Trophoblast cell (in vitro differentiated cells and primary cell): Measurements from ENCODE around the gene TMEM219.

ENCODE experiments used
- DNase-seq, 2 donors: peaks; one replicate each; pipeline ENCODE4 v3.0.0-alpha.2; 2016
- H2AFZ ChIP-seq: 2 replicates; pipeline ENCODE4 v1.6.1; 2013; ENCODE audit warnings: low read length, moderate library complexity, mild to moderate bottlenecking; ENCODE audit not compliant: insufficient read depth, poor library complexity
- H2AK5ac ChIP-seq: 2 replicates; pipeline ENCODE4 v1.6.1; 2013; ENCODE audit warnings: mild to moderate bottlenecking, low read length
- H2BK120ac ChIP-seq: 2 replicates; pipeline ENCODE4 v1.6.1; 2013; ENCODE audit warnings: low read length, mild to moderate bottlenecking, moderate library complexity; ENCODE audit not compliant: insufficient read depth, poor library complexity
- H2BK12ac ChIP-seq: 2 replicates; pipeline ENCODE4 v1.6.1; 2013; ENCODE audit warnings: mild to moderate bottlenecking, low read length, moderate library complexity
- H2BK5ac ChIP-seq: 2 replicates; pipeline ENCODE4 v1.6.1; 2013; ENCODE audit warnings: low read length, low read depth, moderate library complexity, mild to moderate bottlenecking; ENCODE audit not compliant: poor library complexity
- H3K14ac ChIP-seq: 2 replicates; pipeline ENCODE4 v1.6.1; 2013; ENCODE audit warnings: mild to moderate bottlenecking, low read length
- H3K18ac ChIP-seq: 2 replicates; pipeline ENCODE4 v1.6.1; 2013; ENCODE audit warnings: mild to moderate bottlenecking, low read length
- H3K23ac ChIP-seq: 2 replicates; pipeline ENCODE4 v1.6.1; 2013; ENCODE audit warnings: low read length
- H3K27ac ChIP-seq: 2 replicates; pipeline ENCODE4 v1.5.1; 2013; ENCODE audit warnings: low read depth, mild to moderate bottlenecking, inconsistent platforms, low read length, moderate library complexity
- H3K27me3 ChIP-seq: 2 replicates; pipeline ENCODE4 v1.6.1; 2013; ENCODE audit warnings: inconsistent platforms, mild to moderate bottlenecking, low read length, moderate library complexity; ENCODE audit not compliant: insufficient read depth
- H3K36me3 ChIP-seq, 2 experiments: 1 replicate in 1 of 2; 2 replicates in 1 of 2; pipeline ENCODE4 v1.6.1; 2013; ENCODE audit warnings: low read length in 2 of 2, mild to moderate bottlenecking in 2 of 2, moderate library complexity in 1 of 2; ENCODE audit not compliant: insufficient read depth in 2 of 2, control insufficient read depth in 1 of 2
- H3K4ac ChIP-seq: 2 replicates; pipeline ENCODE4 v1.6.1; 2013; ENCODE audit warnings: low read depth, mild to moderate bottlenecking, low read length, moderate library complexity
- H3K4me1 ChIP-seq, 2 experiments: 1 replicate in 1 of 2; 2 replicates in 1 of 2; pipeline ENCODE4 v1.6.1; 2013; ENCODE audit warnings: low read length in 2 of 2, mild to moderate bottlenecking in 2 of 2, moderate library complexity in 1 of 2; ENCODE audit not compliant: insufficient read depth in 2 of 2, control insufficient read depth in 1 of 2
- H3K4me2 ChIP-seq: 2 replicates; pipeline ENCODE4 v1.6.1; 2013; ENCODE audit warnings: inconsistent platforms, mild to moderate bottlenecking, low read length, moderate library complexity
- H3K4me3 ChIP-seq: 2 replicates; pipeline ENCODE4 v1.5.1; 2013; ENCODE audit warnings: mild to moderate bottlenecking, low read depth, low read length, inconsistent platforms
- H3K79me1 ChIP-seq: one replicate; pipeline ENCODE4 v1.6.1; 2013; ENCODE audit warnings: low read length
- H3K79me2 ChIP-seq: 2 replicates; pipeline ENCODE4 v1.6.1; 2013; ENCODE audit warnings: low read length, mild to moderate bottlenecking; ENCODE audit not compliant: control insufficient read depth, insufficient read depth, poor library complexity
- H3K9ac ChIP-seq: 2 replicates; pipeline ENCODE4 v1.6.1; 2013; ENCODE audit warnings: mild to moderate bottlenecking, low read length
- H3K9me3 ChIP-seq: 2 replicates; pipeline ENCODE4 v1.6.1; 2013; ENCODE audit warnings: low read depth, mild to moderate bottlenecking, control low read depth, inconsistent platforms, low read length; ENCODE audit not compliant: insufficient read depth
- H4K12ac ChIP-seq: 2 replicates; pipeline ENCODE4 v1.6.1; 2013; ENCODE audit warnings: low read depth, mild to moderate bottlenecking, low read length, moderate library complexity
- H4K8ac ChIP-seq: 2 replicates; pipeline ENCODE4 v1.6.1; 2013; ENCODE audit warnings: low read depth, mild to moderate bottlenecking, low read length, moderate library complexity
- H4K91ac ChIP-seq: one replicate; pipeline ENCODE4 v1.6.1; 2013; ENCODE audit warnings: low read depth, mild to moderate bottlenecking, low read length, moderate library complexity
- WGBS: extraction: QIAGEN DNeasy Blood & Tissue Kit; methylation state at CpG from one replicate; pipeline ENCODE4 v1.1.7; 2013; ENCODE audit warnings: missing lambda C conversion rate; ENCODE audit not compliant: insufficient read length, insufficient coverage; ENCODE audit errors: extremely low coverage; 5-methylcytosine and 5-hydroxymethylcytosine counted together

The TMEM219 gene

DNA sequence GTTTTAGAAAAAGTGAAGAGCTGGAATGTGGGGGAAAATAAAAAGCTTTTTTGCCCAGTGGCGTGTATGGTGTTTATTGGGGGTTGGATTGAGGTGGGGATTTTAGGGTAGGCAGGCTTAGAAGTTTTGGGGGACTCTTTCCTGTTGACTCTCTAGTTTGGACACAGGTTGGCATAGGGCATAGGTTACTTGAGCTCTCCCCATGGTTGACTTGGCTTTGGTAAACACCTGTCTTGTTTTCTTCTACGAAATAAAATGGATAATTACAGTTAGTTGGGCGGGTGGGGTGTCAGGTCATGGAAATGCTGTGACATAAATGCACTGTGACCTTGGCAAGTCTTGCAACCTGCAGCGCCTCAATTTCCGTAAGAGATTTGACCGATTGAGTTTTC is 11.1 kb downstream of the TMEM219 start:
- no peaks in the 10 kb centered on the region for H3K27me3 ChIP-seq
- no peak overlapping the region for H3K14ac ChIP-seq
- H2AFZ ChIP-seq: peak overlapping the region; percentile 20
- H3K4me1 ChIP-seq: peaks cover 9 to 22% of the 10 kb centered on the region in 2 experiments
- no peak for DNase-seq
- H2AK5ac ChIP-seq: no peak overlapping the region
- 100% methylated on average over 1 of the region's 6 CpGs for WGBS
- peak overlapping the region; percentile 18 for H3K4me2 ChIP-seq
- no peak overlapping the region for H2BK12ac ChIP-seq
- H3K27ac ChIP-seq: no peak overlapping the region
- no peak overlapping the region for H3K9ac ChIP-seq
- no peak overlapping the region for H2BK5ac ChIP-seq
- H3K36me3 ChIP-seq: peaks cover 26 to 27% of the 10 kb centered on the region in 2 experiments
- H2BK120ac ChIP-seq: no peak overlapping the region
- peak overlapping the region; percentile 30 for H4K8ac ChIP-seq
- no peak overlapping the region for H4K12ac ChIP-seq
- no peak overlapping the region for H3K18ac ChIP-seq
- no peak overlapping the region for H4K91ac ChIP-seq
- no peak overlapping the region for H3K4me3 ChIP-seq
- H3K79me1 ChIP-seq: peaks cover 10% of the 10 kb centered on the region
- peaks cover 15% of the 10 kb centered on the region for H3K79me2 ChIP-seq
- H3K23ac ChIP-seq: no peak overlapping the region
- H3K4ac ChIP-seq: no peak overlapping the region
- no peaks in the 10 kb centered on the region for H3K9me3 ChIP-seq

DNA sequence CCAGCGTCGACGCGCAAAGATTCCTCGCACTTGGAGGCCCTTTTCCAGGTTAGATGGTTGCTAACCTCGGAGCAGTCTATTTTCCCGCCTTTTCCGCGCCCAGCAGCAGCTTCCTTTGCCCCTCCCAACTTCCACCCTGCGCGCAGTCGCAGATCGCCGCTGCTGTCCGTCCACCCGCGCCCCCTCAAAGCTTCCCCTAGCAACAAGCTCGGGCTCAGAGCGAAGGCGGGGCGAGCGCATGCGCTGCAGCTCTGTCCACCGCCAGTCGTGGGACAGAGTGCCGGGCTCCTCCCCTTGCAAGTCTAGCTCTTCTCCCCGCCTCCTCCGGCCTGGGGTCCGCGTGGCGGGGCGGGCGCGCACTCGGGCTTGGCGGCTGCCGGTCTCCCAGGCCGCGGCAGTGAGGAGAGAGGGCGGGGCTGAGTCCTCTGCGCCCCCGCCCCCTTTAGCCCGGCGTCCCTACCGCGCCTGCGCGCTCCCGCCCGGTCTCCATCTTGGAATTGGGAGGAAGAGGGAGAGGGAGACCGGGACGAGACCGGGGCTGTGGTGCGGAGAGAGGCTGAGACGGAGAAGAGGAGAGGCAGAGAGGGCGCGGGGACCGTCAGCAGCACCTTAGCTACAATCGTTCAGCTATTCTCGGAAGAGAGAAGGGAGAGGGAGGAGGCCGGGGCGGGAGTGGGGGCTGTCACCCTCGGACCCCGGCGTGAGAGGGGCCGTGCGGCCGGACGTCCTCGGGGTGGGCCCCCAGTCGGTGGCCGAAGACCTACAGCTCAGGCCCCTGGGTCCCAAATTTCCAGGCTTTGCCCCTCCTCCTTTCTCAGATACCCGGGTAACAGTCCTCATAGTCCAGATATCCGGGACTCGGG is 11.7 kb downstream of the TMEM219 start, which contains the start of gene TAOK2:
Gene TAOK2 (plus strand): TSS at position 485 of the 863 bp plus-strand sequence. CDS start 3,905 bp downstream, outside the sequence.
- H3K27ac ChIP-seq: peak within 1 kb of the TSS; percentile 88
- H2BK120ac ChIP-seq: peak within 1 kb of the TSS; percentile 72
- peak within 1 kb of the TSS; percentile 44 for H3K18ac ChIP-seq
- peak within 1 kb of the TSS; percentile 57 for H4K12ac ChIP-seq
- H3K9ac ChIP-seq: peak within 1 kb of the TSS; percentile 99
- H2AFZ ChIP-seq: peak within 1 kb of the TSS; percentile 51
- H3K4me2 ChIP-seq: peak within 1 kb of the TSS; percentile 93
- H2BK5ac ChIP-seq: peak within 1 kb of the TSS; percentile 44
- peak; percentile 99 to 100 for DNase-seq
- H3K4me3 ChIP-seq: peak within 1 kb of the TSS; percentile 96
- H3K14ac ChIP-seq: peak within 1 kb of the TSS; percentile 88
- peak within 1 kb of the TSS; percentile 84 for H4K91ac ChIP-seq
- H3K36me3 ChIP-seq: peaks cover 30 to 32% of the 10 kb centered on the region in 2 experiments
- peaks cover 10% of the 10 kb centered on the region for H3K79me1 ChIP-seq
- WGBS: no CpG with 5 or more reads among the region's 75 CpGs
- peak within 1 kb of the TSS; percentile 48 for H3K4ac ChIP-seq
- peaks cover 15% of the 10 kb centered on the region for H3K79me2 ChIP-seq
- H3K4me1 ChIP-seq: peaks cover 9 to 22% of the 10 kb centered on the region in 2 experiments
- H3K9me3 ChIP-seq: no peaks in the 10 kb centered on the region
- peak within 1 kb of the TSS; percentile 20 for H2AK5ac ChIP-seq
- peak within 1 kb of the TSS; percentile 42 for H3K23ac ChIP-seq
- H3K27me3 ChIP-seq: no peaks in the 10 kb centered on the region
- peak within 1 kb of the TSS; percentile 25 for H2BK12ac ChIP-seq
- H4K8ac ChIP-seq: peak within 1 kb of the TSS; percentile 81

DNA sequence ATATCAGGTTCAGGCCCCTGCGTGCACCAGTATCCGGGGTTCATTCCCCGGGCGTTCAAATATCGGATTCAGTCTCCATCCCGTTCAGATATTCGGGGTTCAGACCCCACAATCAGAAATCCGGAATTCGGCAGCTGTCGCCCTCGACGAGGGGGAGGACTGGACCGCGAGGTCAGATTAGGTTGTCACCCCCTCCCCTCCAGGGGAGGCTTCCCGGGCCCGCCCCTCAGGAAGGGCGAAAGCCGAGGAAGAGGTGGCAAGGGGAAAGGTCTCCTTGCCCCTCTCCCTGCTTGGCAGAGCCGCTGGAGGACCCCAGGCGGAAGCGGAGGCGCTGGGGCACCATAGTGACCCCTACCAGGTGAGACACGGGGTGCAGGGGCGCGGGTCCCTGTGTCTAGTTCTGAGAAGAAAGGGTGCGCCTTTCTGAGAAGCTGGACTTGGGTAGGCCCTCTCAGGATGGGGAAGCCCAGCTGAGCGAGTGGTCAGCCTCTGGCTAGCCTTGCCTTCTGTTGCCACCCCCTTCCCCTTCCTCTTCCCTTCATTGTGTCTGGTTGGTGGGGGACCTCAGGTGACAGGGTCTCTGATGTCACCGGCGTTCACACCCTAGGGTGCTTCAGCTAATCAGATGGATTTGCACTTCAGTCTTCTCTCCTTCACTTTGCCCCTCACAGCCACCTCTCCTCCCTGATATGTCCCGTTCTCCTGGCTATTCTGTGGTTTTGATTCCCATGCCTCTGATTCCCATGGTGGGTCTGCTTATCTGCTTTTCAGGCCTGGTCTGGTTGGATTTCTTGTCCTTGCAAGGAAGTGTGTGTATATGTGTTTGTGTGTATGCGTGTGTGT is 12.6 kb downstream of the TMEM219 start:
- peak overlapping the region; percentile 96 for H3K4me3 ChIP-seq
- no peak overlapping the region for H2BK12ac ChIP-seq
- WGBS: no CpG with 5 or more reads among the region's 31 CpGs
- DNase-seq: peak in 1 of 2 donors; percentile 7
- H3K14ac ChIP-seq: peak overlapping the region; percentile 29
- H3K9ac ChIP-seq: peak overlapping the region; percentile 99
- no peaks in the 10 kb centered on the region for H3K9me3 ChIP-seq
- H2BK5ac ChIP-seq: peak overlapping the region; percentile 44
- H3K27ac ChIP-seq: no peak overlapping the region
- H3K4me1 ChIP-seq: peaks cover 9 to 22% of the 10 kb centered on the region in 2 experiments
- peaks cover 34 to 36% of the 10 kb centered on the region in 2 experiments for H3K36me3 ChIP-seq
- H3K4me2 ChIP-seq: peak overlapping the region; percentile 93
- peak overlapping the region; percentile 8 for H2AK5ac ChIP-seq
- H3K4ac ChIP-seq: peak overlapping the region; percentile 25
- peaks cover 15% of the 10 kb centered on the region for H3K79me2 ChIP-seq
- no peak overlapping the region for H3K23ac ChIP-seq
- no peaks in the 10 kb centered on the region for H3K27me3 ChIP-seq
- peak overlapping the region; percentile 1 for H2BK120ac ChIP-seq
- no peak overlapping the region for H3K18ac ChIP-seq
- peaks cover 10% of the 10 kb centered on the region for H3K79me1 ChIP-seq
- peak overlapping the region; percentile 84 for H4K91ac ChIP-seq
- H4K12ac ChIP-seq: peak overlapping the region; percentile 6
- no peak overlapping the region for H2AFZ ChIP-seq
- peak overlapping the region; percentile 1 for H4K8ac ChIP-seq

DNA sequence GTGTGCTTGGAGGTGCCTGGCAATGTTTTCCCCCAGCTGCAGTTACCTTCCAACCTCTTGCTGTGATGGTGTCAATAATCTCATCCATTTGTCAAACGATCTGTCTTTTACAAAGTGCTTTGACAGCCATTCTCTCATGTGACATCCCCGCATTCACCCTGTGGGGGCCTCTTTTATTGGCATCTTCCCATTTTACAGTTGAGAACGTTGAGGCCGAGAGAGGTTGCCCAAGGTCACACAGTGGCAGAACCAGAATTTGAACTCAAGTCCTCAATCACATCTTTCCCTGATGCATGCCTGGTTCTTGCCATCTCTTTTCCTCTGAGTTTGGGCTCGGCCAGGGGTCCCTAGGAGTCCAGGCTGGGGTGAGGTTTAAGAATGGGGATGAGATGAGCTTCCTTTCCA is 13.3 kb downstream of the TMEM219 start:
- Histone ChIP-seq H3K27me3 (no peaks in the 10 kb centered on the region), H3K4me1 (peaks cover 9 to 22% of the 10 kb centered on the region in 2 experiments), H2BK12ac (no peak overlapping the region), H2BK120ac (no peak overlapping the region), H3K27ac (no peak overlapping the region), H2AFZ (no peak overlapping the region), H3K4me3 (no peak overlapping the region), H4K8ac (no peak overlapping the region), H3K36me3 (peaks cover 31 to 39% of the 10 kb centered on the region in 2 experiments), H3K4me2 (peak overlapping the region; percentile 93), H3K9me3 (no peaks in the 10 kb centered on the region), H2AK5ac (no peak overlapping the region), H2BK5ac (no peak overlapping the region), H3K18ac (no peak overlapping the region), H4K12ac (peak overlapping the region; percentile 6), H3K23ac (no peak overlapping the region), H4K91ac (no peak overlapping the region), H3K79me2 (peaks cover 15% of the 10 kb centered on the region), H3K79me1 (peaks cover 10% of the 10 kb centered on the region), H3K4ac (peak overlapping the region; percentile 25), H3K9ac (no peak overlapping the region), H3K14ac (peak overlapping the region; percentile 29)
- DNase-seq: no peak
- no CpG with 5 or more reads among the region's 5 CpGs for WGBS
